GM23338 (cell line): Measurements from ENCODE around the gene NOVA2. TPM values are rescaled to one million over a fixed set of nuclear protein-coding genes. Genes with fewer than 3 reads are reported as not detected.

ENCODE experiments used
- ATAC-seq: fragments of 200-7000 bp; cut with Tn5 transposase; 3 replicates; pipeline ENCODE4 v1.9.1; 2020
- DNase-seq: peaks from one replicate; pipeline ENCODE4 v3.0.0-alpha.2; 2015; ENCODE audit warnings: low spot score
- H2AFZ ChIP-seq: fragments of 200-600 bp; sonication (generic); 2 replicates; pipeline ENCODE4 v1.8.0; 2016; ENCODE audit warnings: antibody characterized with exemption, mild to moderate bottlenecking, moderate library complexity
- H3F3A ChIP-seq: fragments of 200-600 bp; sonication (generic); replicated peaks from 2 replicates; pipeline ENCODE4 v1.8.0; 2017; ENCODE audit warnings: antibody characterized with exemption, mixed run types, low read depth
- H3K27ac ChIP-seq: fragments of 200-600 bp; sonication (generic); 2 replicates; pipeline ENCODE4 v1.6.1; 2016; ENCODE audit warnings: low read depth
- H3K27me3 ChIP-seq: fragments of 200-600 bp; sonication (generic); 2 replicates; pipeline ENCODE4 v1.8.0; 2016; ENCODE audit warnings: mild to moderate bottlenecking, mixed run types, moderate library complexity; ENCODE audit not compliant: insufficient read depth
- H3K36me3 ChIP-seq: fragments of 200-600 bp; sonication (generic); 2 replicates; pipeline ENCODE4 v1.8.0; 2016; ENCODE audit warnings: mild to moderate bottlenecking; ENCODE audit not compliant: insufficient read depth
- H3K4me1 ChIP-seq: fragments of 200-600 bp; sonication (generic); 2 replicates; pipeline ENCODE4 v1.8.0; 2016; ENCODE audit warnings: mild to moderate bottlenecking, moderate library complexity; ENCODE audit not compliant: insufficient read depth
- H3K4me2 ChIP-seq: fragments of 200-600 bp; sonication (generic); 2 replicates; pipeline ENCODE4 v1.7.1; 2017; ENCODE audit warnings: mixed run types
- H3K4me3 ChIP-seq: fragments of 200-600 bp; sonication (generic); 2 replicates; pipeline ENCODE4 v1.6.1; 2016; ENCODE audit warnings: mixed run types
- H3K79me2 ChIP-seq: fragments of 200-600 bp; sonication (generic); replicated peaks from 2 replicates; pipeline ENCODE4 v1.8.0; 2017; ENCODE audit warnings: mild to moderate bottlenecking; ENCODE audit not compliant: insufficient read depth
- H3K9me2 ChIP-seq: fragments of 200-600 bp; sonication (generic); 2 replicates; pipeline ENCODE4 v1.8.0; 2017; ENCODE audit not compliant: insufficient read depth
- H4K20me1 ChIP-seq: fragments of 200-600 bp; sonication (generic); replicated peaks from 2 replicates; pipeline ENCODE4 v1.8.0; 2017; ENCODE audit warnings: mild to moderate bottlenecking; ENCODE audit not compliant: insufficient read depth
- H3K27ac Mint-ChIP-seq: 2 replicates; pipeline ENCODE4 v1.8.0; 2020; ENCODE audit warnings: inconsistent platforms, mild to moderate bottlenecking, moderate library complexity, mixed read lengths
- H3K27me3 Mint-ChIP-seq: 3 replicates; pipeline ENCODE4 v1.8.0; 2022; ENCODE audit warnings: low read depth, mild to moderate bottlenecking, moderate library complexity, mixed read lengths, inconsistent platforms; ENCODE audit not compliant: insufficient read depth, poor library complexity
- H3K36me3 Mint-ChIP-seq: 3 replicates; pipeline ENCODE4 v1.8.0; 2021; ENCODE audit warnings: low read depth, mild to moderate bottlenecking, inconsistent platforms, moderate library complexity, mixed read lengths
- H3K4me1 Mint-ChIP-seq: 3 replicates; pipeline ENCODE4 v1.8.0; 2020; ENCODE audit warnings: mild to moderate bottlenecking, inconsistent platforms, mixed read lengths
- H3K4me3 Mint-ChIP-seq: 3 replicates; pipeline ENCODE4 v1.8.0; 2021; ENCODE audit warnings: moderate library complexity, mild to moderate bottlenecking, inconsistent platforms, mixed read lengths
- H3K9me3 Mint-ChIP-seq: 3 replicates; pipeline ENCODE4 v1.8.0; 2020; ENCODE audit warnings: moderate library complexity, mild to moderate bottlenecking, inconsistent platforms, mixed read lengths
- ETS1 ChIP-seq: IDR thresholded peaks from 2 replicates; pipeline ENCODE4 v1.6.1; 2016; ENCODE audit warnings: antibody characterized with exemption
- EZH2phosphoT487 ChIP-seq: fragments of 200-600 bp; sonication (generic); IDR thresholded peaks from one replicate; pipeline ENCODE4 v1.8.1; 2018; ENCODE audit warnings: antibody characterized with exemption; ENCODE audit not compliant: unreplicated experiment
- JUNB ChIP-seq: IDR thresholded peaks from one replicate; pipeline ENCODE4 v1.6.1; 2016; ENCODE audit warnings: antibody characterized with exemption; ENCODE audit not compliant: unreplicated experiment
- NANOG ChIP-seq: IDR thresholded peaks from 2 replicates; pipeline ENCODE4 v1.6.1; 2016; ENCODE audit warnings: antibody characterized with exemption, borderline replicate concordance
- STAT1 ChIP-seq: IDR thresholded peaks from one replicate; pipeline ENCODE4 v1.6.1; 2016; ENCODE audit warnings: antibody characterized with exemption; ENCODE audit not compliant: unreplicated experiment
- ZNF331 ChIP-seq: fragments of 250-450 bp; sonication (Bioruptor Pico); IDR thresholded peaks from 2 replicates; pipeline ENCODE4 v1.5.0; 2020; ENCODE audit warnings: low read depth, mild to moderate bottlenecking, moderate library complexity
- ZNF462 ChIP-seq: fragments of 250-450 bp; sonication (Bioruptor Pico); IDR thresholded peaks from 2 replicates; pipeline ENCODE4 v1.5.0; 2020; ENCODE audit warnings: mild to moderate bottlenecking, moderate library complexity
- polyA plus RNA-seq: library from polyadenylated mRNA; unstranded; fragments of >200 nt; fragmentation: Nextera tagmentation; extraction: Ambion mirVana; gene quantifications from 2 replicates; pipeline ENCODE4 v1.2.1, GENCODE V29; 2016
- total RNA-seq: library from RNA; depleted of rRNA; stranded (reverse); fragments of >200 nt; shearing (Covaris generic); gene quantifications from 2 replicates; pipeline ENCODE4 v1.2.3, GENCODE V29; 2014
- TF ChIP-seq, protein P1 (sequence below): IDR thresholded peaks from one replicate; pipeline ENCODE4 v1.6.1; 2018; ENCODE audit warnings: antibody characterized with exemption; ENCODE audit not compliant: unreplicated experiment

The NOVA2 gene
- total and polyA plus RNA-seq, 2 experiments from 2014 or later, result 5.1 to 13.7 TPM

DNA sequence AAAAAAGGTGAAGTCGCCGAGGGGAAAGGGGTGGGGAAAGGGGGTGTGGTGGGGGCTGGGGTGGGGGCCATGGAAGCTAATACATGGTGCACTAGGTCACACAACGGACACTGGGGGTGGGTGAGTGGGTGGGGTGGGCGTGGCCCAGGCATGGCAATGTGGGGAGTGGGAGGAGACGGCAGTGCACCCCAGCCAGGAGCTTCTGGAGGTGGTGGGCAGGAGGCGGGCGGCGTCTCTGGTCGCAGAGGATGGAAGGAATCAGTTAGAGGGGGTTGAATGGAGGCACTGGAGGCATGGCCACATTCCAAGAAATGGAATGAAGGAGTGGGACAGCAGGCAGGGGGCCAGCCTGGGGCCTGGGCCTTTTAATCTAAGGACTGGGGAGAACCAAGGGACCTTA, 39.9 kb downstream of the NOVA2 start:
- Mint-ChIP-seq H3K9me3 (no peaks in the 10 kb centered on the region), H3K4me3 (no peak overlapping the region), H3K36me3 (peaks cover under 1% of the 10 kb centered on the region; the same call in 2 of the 3 replicates), H3K4me1 (peaks cover 20% of the 10 kb centered on the region), H3K27me3 (peaks cover 22% of the 10 kb centered on the region), H3K27ac (no peak overlapping the region)
- no peak overlapping the region for H3K4me2 ChIP-seq
- ATAC-seq (no peak), DNase-seq (no peak)
- H3K9me2 ChIP-seq, result no peaks in the 10 kb centered on the region
- no peak for TF ChIP-seq NANOG
- TF ChIP-seq ETS1, result no peak
- TF ChIP-seq EZH2phosphoT487, result no peak
- TF ChIP-seq, protein P1, sequence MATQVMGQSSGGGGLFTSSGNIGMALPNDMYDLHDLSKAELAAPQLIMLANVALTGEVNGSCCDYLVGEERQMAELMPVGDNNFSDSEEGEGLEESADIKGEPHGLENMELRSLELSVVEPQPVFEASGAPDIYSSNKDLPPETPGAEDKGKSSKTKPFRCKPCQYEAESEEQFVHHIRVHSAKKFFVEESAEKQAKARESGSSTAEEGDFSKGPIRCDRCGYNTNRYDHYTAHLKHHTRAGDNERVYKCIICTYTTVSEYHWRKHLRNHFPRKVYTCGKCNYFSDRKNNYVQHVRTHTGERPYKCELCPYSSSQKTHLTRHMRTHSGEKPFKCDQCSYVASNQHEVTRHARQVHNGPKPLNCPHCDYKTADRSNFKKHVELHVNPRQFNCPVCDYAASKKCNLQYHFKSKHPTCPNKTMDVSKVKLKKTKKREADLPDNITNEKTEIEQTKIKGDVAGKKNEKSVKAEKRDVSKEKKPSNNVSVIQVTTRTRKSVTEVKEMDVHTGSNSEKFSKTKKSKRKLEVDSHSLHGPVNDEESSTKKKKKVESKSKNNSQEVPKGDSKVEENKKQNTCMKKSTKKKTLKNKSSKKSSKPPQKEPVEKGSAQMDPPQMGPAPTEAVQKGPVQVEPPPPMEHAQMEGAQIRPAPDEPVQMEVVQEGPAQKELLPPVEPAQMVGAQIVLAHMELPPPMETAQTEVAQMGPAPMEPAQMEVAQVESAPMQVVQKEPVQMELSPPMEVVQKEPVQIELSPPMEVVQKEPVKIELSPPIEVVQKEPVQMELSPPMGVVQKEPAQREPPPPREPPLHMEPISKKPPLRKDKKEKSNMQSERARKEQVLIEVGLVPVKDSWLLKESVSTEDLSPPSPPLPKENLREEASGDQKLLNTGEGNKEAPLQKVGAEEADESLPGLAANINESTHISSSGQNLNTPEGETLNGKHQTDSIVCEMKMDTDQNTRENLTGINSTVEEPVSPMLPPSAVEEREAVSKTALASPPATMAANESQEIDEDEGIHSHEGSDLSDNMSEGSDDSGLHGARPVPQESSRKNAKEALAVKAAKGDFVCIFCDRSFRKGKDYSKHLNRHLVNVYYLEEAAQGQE, result no peak
- no peak for TF ChIP-seq ZNF331 (CRISPR knock-in tag)
- TF ChIP-seq ZNF462 (CRISPR knock-in tag), result no peak
- TF ChIP-seq JUNB, result no peak
- no peak for TF ChIP-seq STAT1
- no peaks in the 10 kb centered on the region for H3K36me3 ChIP-seq
- 0 out of 2 replicates have a peak, but pooled peaks cover 7% of the 10 kb centered on the region for H3F3A ChIP-seq
- H3K79me2 ChIP-seq, result no peaks in the 10 kb centered on the region
- H3K4me3 ChIP-seq, result no peak overlapping the region
- peaks cover 18% of the 10 kb centered on the region for H3K27me3 ChIP-seq
- no peak overlapping the region for H2AFZ ChIP-seq
- H3K27ac ChIP-seq, result no peak overlapping the region
- H4K20me1 ChIP-seq, result no peaks in the 10 kb centered on the region
- peaks cover 7% of the 10 kb centered on the region; the same call in 1 of the 2 replicates for H3K4me1 ChIP-seq
